Activated T-cell treated with anti-CD3 and anti-CD28 coated beads, Interleukin-2, amount 50 U/mL, for 48 hours (primary cell): ENCODE measurements around the gene CAMK1D.
"Not testable (repeated sequence)": the region's sequence is repeated elsewhere in the genome, so short reads cannot be mapped to it uniquely, and the experiment has no call there.

ENCODE experiments used
- DNase-seq, 2 experiments: peaks; one replicate each; pipeline ENCODE4 v3.0.0-alpha.2; 2020

CAMK1D gene

DNA sequence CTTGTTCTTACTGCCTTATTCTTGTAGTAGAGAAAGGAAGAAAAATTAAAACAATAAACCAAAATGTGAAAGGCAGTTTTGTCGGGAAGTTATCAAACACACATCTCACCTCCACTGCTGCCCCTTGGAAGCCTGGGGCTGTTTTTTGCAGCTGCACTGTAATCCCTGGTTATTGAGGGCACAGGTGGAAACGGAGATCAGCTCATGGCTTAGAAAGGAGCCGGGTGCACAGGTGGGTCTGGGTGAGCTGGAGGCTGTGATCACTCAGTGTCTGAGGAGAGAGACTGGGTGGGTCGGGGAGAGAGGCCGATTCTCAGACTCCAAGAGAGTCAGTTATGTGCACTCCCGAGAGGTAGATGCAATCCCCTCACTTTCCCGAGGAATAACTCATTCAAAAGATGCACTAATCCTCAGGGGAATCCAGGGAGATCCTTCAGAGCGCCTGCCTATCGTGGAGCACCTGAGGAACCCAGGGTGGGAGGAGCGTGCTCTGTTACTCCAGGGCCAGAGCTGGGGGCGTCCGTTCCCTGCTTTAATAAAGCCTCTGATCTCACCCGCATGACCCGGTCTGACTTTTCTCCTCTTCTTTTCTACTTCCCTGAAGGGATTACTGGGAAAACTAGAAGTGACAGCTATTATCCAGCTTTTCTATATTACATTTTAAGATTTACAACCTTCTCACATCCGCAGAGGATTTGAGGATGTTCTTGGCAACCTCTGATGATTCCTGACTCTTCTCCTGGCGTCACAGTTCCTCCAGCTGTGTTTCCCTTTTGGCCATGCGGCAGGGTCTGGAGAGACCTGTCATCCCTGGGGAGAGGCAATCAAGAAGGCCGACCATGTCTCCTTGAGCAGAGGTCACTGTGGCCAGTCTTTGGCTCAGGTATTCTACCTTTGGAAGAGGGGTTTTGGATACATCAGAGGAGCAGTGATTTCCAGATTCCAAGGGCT, 82.1 kb downstream of the CAMK1D start:
- DNase-seq = no peak

DNA sequence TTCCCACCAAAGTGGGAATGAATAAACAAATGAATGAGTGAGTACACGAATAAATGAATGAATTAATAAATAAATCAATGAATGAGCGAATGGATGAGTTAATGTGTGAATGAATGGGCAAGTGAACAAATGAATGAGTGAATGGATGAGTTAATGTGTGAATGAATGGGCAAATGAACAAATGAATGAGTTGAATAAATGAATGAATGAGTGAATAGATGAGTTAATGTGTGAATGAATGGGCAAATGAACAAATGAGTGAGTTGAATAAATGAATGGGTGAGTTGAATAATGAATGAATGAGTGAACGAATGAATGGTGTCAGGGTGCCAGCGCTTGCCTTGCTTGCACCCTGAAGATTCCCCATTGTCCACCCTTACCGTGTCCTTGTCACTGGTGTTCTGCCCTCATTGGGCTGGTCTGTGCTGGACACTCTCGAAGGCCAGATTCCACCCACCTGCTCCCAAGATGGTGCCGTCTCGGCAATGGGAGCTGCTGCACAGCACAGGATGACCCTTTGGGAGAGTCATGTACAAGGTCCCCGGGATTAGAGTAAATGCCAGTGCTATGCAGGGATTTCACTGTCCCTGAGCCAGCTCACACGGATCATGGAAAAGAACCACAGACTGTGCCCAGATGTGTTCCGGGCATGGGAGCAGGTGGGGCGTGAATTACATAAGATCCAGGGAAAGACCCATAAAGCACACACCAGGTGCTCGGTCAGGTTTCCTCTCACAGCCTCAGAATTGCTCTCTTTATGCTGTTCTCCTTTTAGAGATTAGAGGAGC, 83.2 kb downstream of the CAMK1D start:
- no peak for DNase-seq

DNA sequence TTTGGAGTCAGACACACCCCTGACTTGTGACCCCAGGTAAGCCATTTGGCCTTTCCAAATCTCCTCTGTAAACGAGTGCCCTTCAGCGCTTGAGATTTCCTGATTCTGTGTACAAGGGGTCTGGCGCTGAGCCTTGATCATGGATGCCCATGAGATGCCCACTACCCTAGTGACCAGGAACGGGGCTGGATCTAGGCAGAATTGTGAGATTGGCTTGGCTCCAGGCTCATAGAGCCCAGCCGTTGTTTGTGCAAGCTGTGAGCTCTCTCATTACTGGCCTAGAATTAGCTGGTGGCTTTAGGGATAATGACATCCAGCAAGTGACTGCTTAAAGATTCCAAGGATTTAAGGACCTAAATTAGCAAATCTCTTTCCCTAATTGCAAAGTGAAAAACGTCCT, 84.9 kb downstream of the CAMK1D start:
- no peak for DNase-seq

- DNase-seq = not testable (repeated sequence)
Measured at GRCh38 chr10:12434677-12435076, 85.3 kb downstream of the CAMK1D start.

DNA sequence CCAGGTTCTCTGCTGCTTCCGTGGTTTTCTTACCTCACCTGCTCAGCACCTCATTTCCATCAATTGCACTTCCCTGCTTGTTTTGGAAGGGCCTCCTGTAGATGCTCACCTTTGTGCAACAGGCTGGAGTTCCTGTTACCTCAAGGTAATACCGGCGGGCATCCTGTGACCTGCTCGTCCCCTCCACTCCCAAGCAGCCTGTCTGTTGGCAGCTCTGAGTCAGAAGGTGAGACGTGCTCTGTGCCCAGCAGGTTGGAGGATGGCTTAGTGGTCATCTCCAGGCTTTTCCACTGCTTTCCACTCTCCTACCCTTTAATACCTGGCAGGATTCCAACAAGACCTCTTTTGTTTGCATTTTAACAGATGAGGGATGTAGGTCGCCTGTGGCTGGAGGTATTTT, 86.0 kb downstream of the CAMK1D start:
- DNase-seq = no peak

DNA sequence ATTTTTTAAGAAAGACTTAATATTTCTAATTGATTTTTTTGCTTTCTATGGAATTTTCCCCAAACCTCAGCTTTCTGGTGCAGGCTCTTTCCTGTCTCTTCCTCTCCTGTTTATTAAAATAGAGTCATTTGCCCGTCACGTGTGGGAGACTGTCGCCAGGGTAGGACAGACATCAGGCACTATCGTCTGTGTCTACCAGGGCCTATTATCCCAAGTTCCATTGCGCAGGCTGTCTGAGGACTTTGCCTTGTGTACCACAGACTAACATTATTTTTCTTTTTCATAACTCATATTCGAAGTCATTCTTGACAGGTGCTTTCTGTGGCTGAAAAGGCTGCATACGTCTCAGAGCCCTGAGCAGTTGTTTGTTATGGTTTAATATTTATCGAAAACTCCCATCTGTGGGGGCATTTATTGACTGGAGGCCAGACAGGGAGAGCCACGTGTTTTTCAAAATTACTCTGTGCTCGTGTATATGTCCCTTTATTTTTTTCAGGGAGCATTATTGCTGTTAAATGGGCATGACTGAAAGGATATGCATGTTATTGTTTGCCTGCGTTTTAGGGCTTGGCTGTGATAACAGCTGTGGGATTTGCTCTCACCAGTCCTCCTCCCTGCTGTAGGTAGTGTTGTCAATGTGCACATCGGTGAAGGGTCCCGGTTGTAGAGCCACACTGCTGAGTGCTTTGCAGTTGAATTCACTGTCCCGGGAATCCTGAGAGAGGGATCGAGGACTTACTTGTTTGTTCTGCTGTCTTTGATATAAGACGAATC, 89.8 kb downstream of the CAMK1D start:
- no peak for DNase-seq

- DNase-seq = not testable (repeated sequence)
Measured at GRCh38 chr10:12439767-12440166, 90.4 kb downstream of the CAMK1D start.

GRCh38 chr10:12443026-12443425, 93.7 kb downstream of the CAMK1D start:
- no peak for DNase-seq

GRCh38 chr10:12444981-12445700, 95.8 kb downstream of the CAMK1D start:
- DNase-seq = no peak

GRCh38 chr10:12445701-12446334, 96.5 kb downstream of the CAMK1D start:
- no peak for DNase-seq

GRCh38 chr10:12448340-12448728, 99.0 kb downstream of the CAMK1D start:
- peak in 1 of 2 experiments; percentile 25 for DNase-seq

- peak; percentile 67 to 75 for DNase-seq
Measured at GRCh38 chr10:12448729-12449391, 99.5 kb downstream of the CAMK1D start.

GRCh38 chr10:12455318-12455717, 106.0 kb downstream of the CAMK1D start:
- no peak for DNase-seq

DNA sequence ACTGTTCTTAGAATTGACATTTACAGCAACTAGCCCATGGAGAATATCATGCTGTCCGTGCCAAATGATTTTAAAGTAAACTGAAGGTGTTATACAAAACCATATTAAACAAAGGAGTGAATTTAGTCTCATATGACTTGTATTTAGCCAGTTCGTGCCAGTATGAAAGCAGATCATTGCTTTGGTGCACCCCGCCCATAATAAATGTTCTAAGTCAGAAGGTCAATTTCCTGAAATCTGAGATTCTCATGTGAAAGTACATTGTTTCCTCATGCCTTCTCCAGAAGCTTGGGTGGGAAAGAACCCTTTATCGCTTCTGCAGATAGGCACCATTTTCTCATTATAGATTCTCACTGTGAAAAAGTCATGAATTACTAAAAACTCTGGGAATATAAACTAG, 106.4 kb downstream of the CAMK1D start:
- no peak for DNase-seq

DNA sequence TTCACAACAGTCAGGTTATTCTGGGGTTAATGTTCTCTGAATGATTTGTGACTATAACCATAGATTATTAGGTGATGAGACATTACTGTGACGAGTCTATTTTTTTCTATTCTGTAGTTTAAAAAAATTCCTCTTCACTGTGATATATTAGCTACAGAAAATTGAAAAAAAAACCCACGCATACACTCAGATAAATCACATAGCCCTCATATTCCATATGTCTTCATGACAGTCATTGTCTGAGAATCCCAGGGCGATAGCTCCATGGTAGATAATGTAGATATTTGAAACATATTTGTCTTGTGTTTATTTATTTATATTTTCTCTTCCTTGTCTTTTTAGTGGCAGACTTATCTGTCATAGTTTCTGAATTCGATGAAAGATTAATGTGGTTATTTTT, 110.0 kb downstream of the CAMK1D start:
- DNase-seq = no peak

DNA sequence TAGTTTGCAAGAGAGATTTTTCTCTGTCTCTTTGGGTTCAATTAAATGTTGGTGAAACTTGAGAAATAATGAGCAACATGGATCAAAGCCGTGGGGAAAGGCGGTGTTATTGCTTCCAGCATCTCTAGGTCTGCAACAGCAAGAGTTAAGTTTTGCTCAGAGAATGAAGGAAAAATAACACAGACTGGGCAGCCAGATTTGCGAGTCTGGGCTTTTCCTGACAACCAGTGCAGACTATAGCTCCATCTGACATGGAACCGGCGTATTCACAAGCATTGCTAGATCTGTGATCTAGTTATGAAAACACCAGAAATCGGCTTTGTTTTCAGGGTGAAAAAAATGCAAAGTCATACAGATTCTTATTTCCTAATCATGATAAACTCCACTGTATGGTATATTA, 110.4 kb downstream of the CAMK1D start:
- DNase-seq = no peak

- DNase-seq = no peak
Measured at GRCh38 chr10:12463459-12463838, 114.1 kb downstream of the CAMK1D start.

GRCh38 chr10:12465385-12466136, 116.2 kb downstream of the CAMK1D start:
- no peak for DNase-seq

GRCh38 chr10:12466704-12467305, 117.5 kb downstream of the CAMK1D start:
- DNase-seq = no peak

- no peak for DNase-seq
Measured at GRCh38 chr10:12469345-12469744, 120.0 kb downstream of the CAMK1D start.
